ENCODE measurements around the gene TEDC1. TPM values are rescaled to one million over a fixed set of nuclear protein-coding genes. Genes with fewer than 3 reads are reported as not detected.
A peak's percentile ranks its signal among the peaks of the same experiment; 100 is the strongest.

Gene TEDC1
- total and polyA plus RNA-seq, 7 donors = 0.95 to 5.2 (median 1.9) TPM

GRCh38 chr14:105501504-105502291 lies 10.7 kb downstream of the TEDC1 start:
- intact Hi-C loops (cut with DNase I) = no loop called here
- H3K4me1 ChIP-seq = no peaks in the 10 kb centered on the region
- no peaks in the 10 kb centered on the region for H3K27me3 ChIP-seq (ENCODE audit: insufficient read depth in 3 of 3, low read length in 2 of 3)
- no peak overlapping the region for H3K27ac ChIP-seq
- no peak overlapping the region for H3K4me3 ChIP-seq
- no peaks in the 10 kb centered on the region for H3K36me3 ChIP-seq (ENCODE audit: insufficient read depth in 1 of 2, low read depth in 1 of 2)
- H3K9me3 ChIP-seq = no peaks in the 10 kb centered on the region
- DNase-seq = peak in 1 of 2 donors; percentile 13
- ATAC-seq = no peak
- WGBS, 3 donors = 88 to 92% (median 88%) methylated on average over 13 of the region's 13 CpGs
- TF ChIP-seq CTCF (IDR thresholded peaks at IDR 0.05) = no peak

- H3K4me3 ChIP-seq = no peak overlapping the region
- no peak overlapping the region for H3K27ac ChIP-seq
- 84 to 86% (median 85%) methylated on average over 17 to 18 of the region's 18 CpGs for WGBS, 3 donors
- no peaks in the 10 kb centered on the region for H3K9me3 ChIP-seq
- H3K4me1 ChIP-seq = no peaks in the 10 kb centered on the region
- TF ChIP-seq CTCF (IDR thresholded peaks at IDR 0.05) = no peak
- no peak for ATAC-seq
- intact Hi-C loops (cut with DNase I) = no loop called here
- DNase-seq = peak in 1 of 2 donors; percentile 39
- no peaks in the 10 kb centered on the region for H3K27me3 ChIP-seq (ENCODE audit: insufficient read depth in 3 of 3, low read length in 2 of 3)
- no peaks in the 10 kb centered on the region for H3K36me3 ChIP-seq (ENCODE audit: insufficient read depth in 1 of 2, low read depth in 1 of 2)
Measured at GRCh38 chr14:105502446-105503295, 11.6 kb downstream of the TEDC1 start.

- no peaks in the 10 kb centered on the region for H3K27me3 ChIP-seq (ENCODE audit: insufficient read depth in 3 of 3, low read length in 2 of 3)
- no peaks in the 10 kb centered on the region for H3K4me1 ChIP-seq
- H3K4me3 ChIP-seq = no peak overlapping the region
- no peak for ATAC-seq
- H3K9me3 ChIP-seq = no peaks in the 10 kb centered on the region
- H3K27ac ChIP-seq = no peak overlapping the region
- WGBS, 3 donors = 87 to 91% (median 90%) methylated on average over 7 of the region's 7 CpGs
- DNase-seq = peak in 1 of 2 donors; percentile 28
- intact Hi-C loops (cut with DNase I) = no loop called here
- H3K36me3 ChIP-seq (ENCODE audit: insufficient read depth in 1 of 2, low read depth in 1 of 2) = no peaks in the 10 kb centered on the region
- TF ChIP-seq CTCF (IDR thresholded peaks at IDR 0.05) = no peak
Measured at GRCh38 chr14:105503296-105503640, 12.2 kb downstream of the TEDC1 start.

GRCh38 chr14:105503935-105504692 lies 13.1 kb downstream of the TEDC1 start:
- no peaks in the 10 kb centered on the region for H3K4me1 ChIP-seq
- no peak for TF ChIP-seq CTCF (IDR thresholded peaks at IDR 0.05)
- no peak for ATAC-seq
- no peaks in the 10 kb centered on the region for H3K36me3 ChIP-seq (ENCODE audit: insufficient read depth in 1 of 2, low read depth in 1 of 2)
- peak in 1 of 2 donors; percentile 46 for DNase-seq
- H3K9me3 ChIP-seq = no peaks in the 10 kb centered on the region
- H3K27me3 ChIP-seq (ENCODE audit: insufficient read depth in 3 of 3, low read length in 2 of 3) = no peaks in the 10 kb centered on the region
- 69 to 82% (median 76%) methylated on average over 24 to 29 of the region's 29 CpGs for WGBS, 3 donors
- intact Hi-C loops (cut with DNase I) = no loop called here
- no peak overlapping the region for H3K4me3 ChIP-seq
- no peak overlapping the region for H3K27ac ChIP-seq
